SKM-1 (cell line): ENCODE measurements around the gene SNCAIP.

ENCODE experiments used
- DNase-seq: peaks from one replicate; lab custom pipeline; 2025; ENCODE audit not compliant: unreplicated experiment; lab: John Stamatoyannopoulos, UW

Gene SNCAIP

DNA sequence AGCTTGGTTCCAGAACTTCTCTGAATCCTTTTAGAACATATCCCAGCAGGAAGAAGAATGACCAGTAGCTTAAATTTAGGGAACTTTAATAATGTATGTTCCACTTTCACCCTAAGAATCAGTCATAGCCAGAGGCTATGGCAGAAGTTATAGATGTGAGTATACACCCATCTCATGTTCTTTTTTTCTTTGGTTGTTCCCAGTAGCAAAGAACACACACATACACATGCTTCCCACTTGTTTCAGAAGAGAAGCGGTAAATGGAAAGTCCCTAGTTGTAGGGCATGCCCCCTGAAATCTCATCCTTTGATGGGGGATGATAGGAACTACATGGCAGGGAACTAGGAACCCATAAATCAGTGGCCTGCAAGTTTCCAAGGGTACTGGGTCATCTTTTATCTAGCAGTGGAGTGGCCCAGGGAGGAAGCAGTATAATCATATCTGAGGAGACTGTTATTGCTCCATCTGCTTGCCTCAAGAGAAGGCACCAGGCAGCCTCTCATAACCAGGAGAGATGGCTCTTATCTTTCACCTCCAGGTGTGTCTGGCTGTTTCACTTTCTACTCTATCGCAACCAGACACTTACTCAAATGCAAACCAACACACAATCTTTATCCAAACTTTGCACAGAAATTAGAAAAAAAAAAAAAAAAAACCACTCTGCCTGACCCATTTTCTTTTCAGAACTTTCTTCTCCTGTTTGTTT lies 109.5 kb downstream of the SNCAIP start:
- DNase-seq, result no peak

- DNase-seq, result no peak
These were observed 111.2 kb downstream of the SNCAIP start for GRCh38 chr5:122423221-122423620.

DNA sequence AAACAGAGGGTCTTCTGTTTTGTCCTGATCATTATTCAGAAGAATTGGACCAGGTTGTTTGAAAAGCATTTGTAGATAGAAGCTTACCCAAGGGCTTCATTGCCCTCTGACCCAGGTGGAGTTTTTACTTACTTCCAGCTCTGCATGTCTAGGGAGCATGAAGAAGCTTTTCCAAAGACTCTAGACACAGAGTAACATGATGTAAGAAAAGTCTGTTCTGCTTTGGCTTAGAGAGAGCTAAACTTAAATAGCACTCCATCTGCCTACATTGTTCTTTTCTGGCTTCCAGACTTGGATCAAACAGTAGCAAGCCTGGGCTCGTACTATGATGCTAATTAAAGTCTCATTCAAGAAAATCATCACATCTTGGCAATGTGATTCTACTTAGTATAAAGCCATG lies 112.1 kb downstream of the SNCAIP start:
- DNase-seq, result no peak

GRCh38 chr5:122426301-122426700 lies 114.3 kb downstream of the SNCAIP start:
- no peak for DNase-seq

- no peak for DNase-seq
These were observed 115.6 kb downstream of the SNCAIP start for GRCh38 chr5:122427621-122428020.

GRCh38 chr5:122429545-122430318 lies 117.7 kb downstream of the SNCAIP start:
- DNase-seq, result no peak

- DNase-seq, result no peak
These were observed 118.2 kb downstream of the SNCAIP start for GRCh38 chr5:122430319-122430586.

DNA sequence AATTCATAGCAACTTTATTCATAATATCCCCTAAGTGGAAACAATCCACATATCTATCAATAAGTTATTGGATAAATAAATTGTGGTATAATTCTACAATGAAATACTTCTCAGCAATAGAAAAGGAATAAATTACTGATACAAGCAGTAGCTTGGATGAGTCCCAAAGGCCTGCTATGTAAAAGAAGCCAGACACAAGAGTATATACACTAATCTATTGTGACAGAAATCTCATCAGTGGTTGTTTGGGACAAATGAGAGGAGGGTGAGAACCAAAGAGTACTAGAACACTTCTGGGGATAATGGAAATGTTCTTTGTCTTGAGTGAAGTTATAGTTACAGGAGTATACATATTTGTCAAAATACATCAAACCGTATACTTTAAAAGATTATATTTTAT lies 119.3 kb downstream of the SNCAIP start:
- DNase-seq, result no peak

DNA sequence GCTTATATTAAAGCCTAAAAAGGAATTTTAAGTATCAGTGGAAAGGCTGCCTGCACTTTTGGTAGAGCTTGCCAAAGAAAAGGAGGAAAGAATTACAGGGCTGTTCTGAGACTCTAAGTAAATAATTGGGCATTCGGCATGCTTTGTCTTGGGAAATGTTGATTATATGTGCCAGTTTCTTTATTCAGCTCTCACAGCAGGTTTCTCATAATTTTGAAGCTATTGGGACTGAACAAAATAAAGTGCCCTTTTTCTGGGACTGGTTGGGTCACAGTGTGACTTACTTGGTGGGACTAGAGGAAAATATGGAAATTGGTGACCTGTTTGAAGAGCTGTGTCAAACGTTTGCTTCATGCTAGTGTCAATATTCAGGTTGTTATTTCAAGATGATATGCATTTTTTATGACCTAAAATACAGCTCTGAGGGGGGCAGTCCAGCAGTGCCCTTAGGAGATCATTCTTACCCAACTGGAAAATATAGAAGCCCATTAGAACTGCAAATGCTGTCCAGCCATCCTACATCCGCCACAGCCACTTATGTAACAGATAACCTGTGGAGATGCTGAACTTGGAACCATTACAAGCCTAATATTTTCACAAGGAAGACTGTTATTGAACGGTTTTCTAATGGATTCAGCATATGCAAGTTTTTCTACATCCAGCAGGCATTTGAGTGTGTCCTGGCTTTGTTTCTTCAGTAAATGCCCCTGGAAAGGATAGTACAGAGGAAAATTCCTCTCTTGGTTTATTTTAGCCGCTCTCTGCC lies 122.4 kb downstream of the SNCAIP start:
- DNase-seq, result no peak

DNA sequence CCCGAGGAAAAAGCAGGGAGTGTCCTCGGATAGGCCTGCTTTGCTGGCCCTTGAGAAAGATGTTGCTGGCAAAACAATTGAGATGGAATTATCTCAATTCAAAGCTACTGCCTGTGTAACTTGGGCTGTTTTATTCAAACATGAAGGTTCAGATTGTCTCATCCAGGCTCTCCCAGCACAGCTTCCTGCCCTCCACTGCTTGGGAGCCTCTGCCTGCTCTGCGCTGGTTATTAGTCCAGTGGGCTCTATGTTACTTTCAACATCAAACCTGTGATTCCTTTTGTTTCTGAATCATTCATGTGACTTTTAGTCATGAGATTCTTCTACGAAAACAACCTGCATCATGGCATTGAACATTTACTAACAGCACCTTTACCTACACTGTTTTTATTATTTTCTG lies 123.2 kb downstream of the SNCAIP start:
- no peak for DNase-seq

DNA sequence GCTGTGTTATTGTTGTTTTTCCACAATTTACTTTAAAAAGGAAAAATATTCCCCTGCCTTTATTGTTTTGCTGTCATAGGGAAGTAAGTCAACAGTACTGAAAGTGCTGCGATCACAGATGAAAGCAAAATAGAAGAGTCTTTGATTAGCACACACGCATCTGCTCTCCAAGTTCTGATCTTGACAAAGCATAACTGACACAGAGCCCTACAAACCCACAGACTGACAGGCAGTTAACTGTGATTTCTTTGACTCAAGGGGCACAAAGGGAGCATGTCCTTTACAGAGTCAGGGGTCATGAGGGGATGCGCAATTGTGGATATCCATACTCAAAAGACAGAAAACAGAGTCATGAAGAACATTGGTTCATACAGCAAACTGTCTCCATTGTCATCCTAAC lies 123.7 kb downstream of the SNCAIP start:
- no peak for DNase-seq

GRCh38 chr5:122436615-122437014 lies 124.6 kb downstream of the SNCAIP start:
- DNase-seq, result no peak

DNA sequence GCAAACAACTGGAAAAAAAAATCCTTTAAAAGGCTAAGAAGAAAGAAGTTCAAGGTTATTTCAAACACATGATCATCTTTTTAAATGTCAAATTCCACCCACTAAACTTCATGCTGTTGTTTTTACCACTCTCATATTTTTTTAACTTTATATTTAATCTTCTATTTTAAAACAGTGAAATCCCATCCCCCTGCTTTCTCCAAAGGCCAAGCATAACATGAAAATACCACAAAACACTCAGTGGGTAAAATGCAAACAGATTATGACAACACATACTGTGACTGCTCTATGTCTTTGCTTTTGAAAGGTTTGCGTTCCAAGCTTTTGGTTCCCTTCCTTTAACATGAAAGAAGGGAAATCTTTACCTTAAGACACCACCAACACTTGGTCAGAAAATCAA lies 127.6 kb downstream of the SNCAIP start:
- no peak for DNase-seq

GRCh38 chr5:122442938-122443337 lies 130.9 kb downstream of the SNCAIP start:
- no peak for DNase-seq

DNA sequence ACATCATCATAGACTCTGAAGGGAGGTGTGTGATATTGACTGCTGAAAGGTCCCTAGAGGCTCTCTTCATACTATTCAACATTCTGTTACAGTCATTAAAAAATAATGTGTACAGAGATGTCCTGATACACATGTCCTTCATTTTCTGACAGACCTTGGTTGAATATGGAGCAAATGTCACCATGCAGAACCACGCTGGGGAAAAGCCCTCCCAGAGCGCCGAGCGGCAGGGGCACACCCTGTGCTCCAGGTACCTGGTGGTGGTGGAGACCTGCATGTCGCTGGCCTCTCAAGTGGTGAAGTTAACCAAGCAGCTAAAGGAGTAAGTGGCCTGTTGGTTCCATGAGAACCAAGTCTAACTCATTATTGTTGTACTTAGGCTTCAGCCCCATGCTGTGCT lies 132.4 kb downstream of the SNCAIP start:
- DNase-seq, result no peak

GRCh38 chr5:122445070-122445469 lies 133.0 kb downstream of the SNCAIP start:
- no peak for DNase-seq

GRCh38 chr5:122447072-122447471 lies 135.0 kb downstream of the SNCAIP start:
- DNase-seq, result no peak

DNA sequence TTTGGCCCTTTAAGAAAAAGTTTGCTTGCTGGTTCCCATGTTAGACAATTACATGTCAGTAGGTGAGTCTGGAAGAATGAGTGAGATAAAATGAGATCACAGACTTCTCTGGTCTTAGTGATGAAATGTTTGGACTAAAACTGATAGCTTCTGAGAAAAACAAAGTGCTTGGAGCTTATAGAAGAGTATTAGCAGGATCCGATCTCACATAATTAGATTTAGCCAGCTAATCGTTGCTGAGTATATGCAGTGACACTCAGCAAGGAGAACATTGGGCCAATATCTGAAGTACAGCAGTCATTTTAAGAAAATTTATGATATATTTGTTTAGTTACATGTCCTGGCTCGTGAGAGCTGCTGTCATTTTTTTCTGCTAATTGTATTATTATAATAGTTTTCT lies 135.8 kb downstream of the SNCAIP start:
- DNase-seq, result no peak

GRCh38 chr5:122454541-122454940 lies 142.5 kb downstream of the SNCAIP start:
- DNase-seq, result no peak

DNA sequence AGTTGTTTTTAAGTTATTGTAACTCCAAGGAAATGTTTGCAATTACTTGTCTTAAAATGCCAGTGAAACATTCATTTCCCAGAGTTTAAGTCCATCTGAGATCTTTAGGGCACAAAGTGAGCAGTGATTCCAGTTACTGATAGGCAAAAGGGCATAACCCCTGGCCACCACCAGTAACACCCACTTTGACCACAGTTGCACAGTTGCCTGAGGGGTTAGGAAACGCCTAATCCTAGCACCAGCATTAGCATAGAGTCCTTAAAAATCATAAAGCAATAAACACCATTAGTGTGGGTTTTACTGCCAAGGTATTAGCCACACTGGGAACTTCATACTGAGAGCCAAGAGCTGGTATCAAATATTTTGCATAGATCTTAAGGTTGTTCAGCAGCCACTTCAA lies 143.9 kb downstream of the SNCAIP start:
- no peak for DNase-seq

DNA sequence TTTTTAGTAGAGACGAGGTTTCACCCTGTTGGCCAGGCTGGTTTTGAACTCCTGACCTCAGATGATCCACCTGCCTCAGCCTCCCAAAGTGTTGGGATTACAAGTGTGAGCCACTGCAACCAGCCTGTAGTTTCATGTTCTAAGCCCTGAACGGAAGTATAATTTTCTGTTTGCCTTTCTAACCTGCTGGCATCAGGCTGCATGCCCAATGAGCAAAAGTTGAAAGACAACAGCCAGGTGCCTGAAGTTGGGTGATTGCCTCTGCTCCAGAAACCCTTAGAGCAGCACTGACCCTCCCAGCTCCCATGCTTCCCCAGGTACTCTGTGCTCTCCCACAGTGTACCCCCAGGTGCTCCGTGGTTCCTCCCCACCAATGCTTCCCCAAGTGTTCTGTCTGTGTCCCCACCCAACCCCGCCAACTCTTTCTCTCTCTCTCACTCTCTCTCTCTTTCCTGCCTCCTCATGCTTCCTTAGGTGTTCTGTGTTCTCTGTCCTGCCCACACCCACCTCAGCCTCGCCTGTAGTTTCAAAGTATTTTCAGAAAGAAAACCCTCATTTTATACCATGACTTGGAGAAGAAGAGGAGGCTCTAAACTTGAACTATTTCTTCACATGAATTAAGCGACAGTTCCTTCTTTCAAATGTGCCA lies 145.3 kb downstream of the SNCAIP start:
- DNase-seq, result no peak
